NB4 (cell line): Measurements from ENCODE around the gene CTTNBP2.

ENCODE experiments used
- MYC ChIP-seq: IDR thresholded peaks from 2 replicates; pipeline ENCODE4 v1.6.1; 2011; ENCODE audit warnings: low read depth, low read length
- POLR2A ChIP-seq: IDR thresholded peaks from 2 replicates; pipeline ENCODE4 v1.6.1; 2011; ENCODE audit warnings: mild to moderate bottlenecking; ENCODE audit not compliant: insufficient read length; ENCODE audit errors: extremely low read depth
- TF ChIP-seq, protein P1 (sequence below): IDR thresholded peaks from one replicate; pipeline ENCODE4 v1.5.1; 2012; ENCODE audit warnings: low read depth, low read length
- TF ChIP-seq, protein P2 (sequence below): IDR thresholded peaks from 2 replicates; pipeline ENCODE4 v1.6.1; 2011; ENCODE audit warnings: low read depth, low read length

DNA sequence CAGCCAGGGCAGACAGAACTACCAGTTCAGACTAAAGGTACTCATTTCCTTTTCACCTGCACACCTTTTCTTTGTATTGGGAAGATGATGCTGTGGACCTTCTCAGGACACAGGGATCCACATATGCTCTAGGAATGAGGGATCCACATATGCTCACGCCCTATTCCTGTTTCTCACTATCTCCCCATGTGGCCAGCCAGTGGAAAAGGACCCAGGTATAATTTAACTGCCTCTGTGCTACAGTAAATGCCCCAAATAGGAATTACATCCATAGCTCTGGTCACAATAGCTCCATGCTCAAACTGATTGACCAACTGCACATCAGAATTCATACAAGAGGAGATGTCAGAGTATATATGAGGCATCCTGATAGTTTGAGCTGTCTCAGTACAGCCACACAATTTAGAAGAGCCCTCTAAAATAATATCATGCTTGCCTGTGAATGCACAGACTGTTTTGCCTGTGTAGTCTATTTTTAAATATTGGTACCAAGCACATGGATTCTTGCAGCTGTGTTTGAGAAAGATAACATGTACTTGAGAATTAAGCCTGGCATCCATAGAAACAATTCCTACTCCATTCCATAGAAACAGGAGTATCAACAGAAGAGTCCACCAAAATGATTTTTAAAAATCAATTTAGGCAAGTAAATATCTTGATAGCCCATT is 43.7 kb downstream of the CTTNBP2 start:
- TF ChIP-seq, protein P1, sequence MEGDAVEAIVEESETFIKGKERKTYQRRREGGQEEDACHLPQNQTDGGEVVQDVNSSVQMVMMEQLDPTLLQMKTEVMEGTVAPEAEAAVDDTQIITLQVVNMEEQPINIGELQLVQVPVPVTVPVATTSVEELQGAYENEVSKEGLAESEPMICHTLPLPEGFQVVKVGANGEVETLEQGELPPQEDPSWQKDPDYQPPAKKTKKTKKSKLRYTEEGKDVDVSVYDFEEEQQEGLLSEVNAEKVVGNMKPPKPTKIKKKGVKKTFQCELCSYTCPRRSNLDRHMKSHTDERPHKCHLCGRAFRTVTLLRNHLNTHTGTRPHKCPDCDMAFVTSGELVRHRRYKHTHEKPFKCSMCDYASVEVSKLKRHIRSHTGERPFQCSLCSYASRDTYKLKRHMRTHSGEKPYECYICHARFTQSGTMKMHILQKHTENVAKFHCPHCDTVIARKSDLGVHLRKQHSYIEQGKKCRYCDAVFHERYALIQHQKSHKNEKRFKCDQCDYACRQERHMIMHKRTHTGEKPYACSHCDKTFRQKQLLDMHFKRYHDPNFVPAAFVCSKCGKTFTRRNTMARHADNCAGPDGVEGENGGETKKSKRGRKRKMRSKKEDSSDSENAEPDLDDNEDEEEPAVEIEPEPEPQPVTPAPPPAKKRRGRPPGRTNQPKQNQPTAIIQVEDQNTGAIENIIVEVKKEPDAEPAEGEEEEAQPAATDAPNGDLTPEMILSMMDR: no peak
- TF ChIP-seq MYC (no peak), POLR2A (no peak)
- TF ChIP-seq, protein P2, sequence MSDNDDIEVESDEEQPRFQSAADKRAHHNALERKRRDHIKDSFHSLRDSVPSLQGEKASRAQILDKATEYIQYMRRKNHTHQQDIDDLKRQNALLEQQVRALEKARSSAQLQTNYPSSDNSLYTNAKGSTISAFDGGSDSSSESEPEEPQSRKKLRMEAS: no peak
